GM21576 (cell line): Measurements from ENCODE around the gene PPP3CA.
"Not testable (repeated sequence)": the region's sequence is repeated elsewhere in the genome, so short reads cannot be mapped to it uniquely, and the experiment has no call there.

Experiments used
- ATAC-seq: cut with Tn5 transposase; IDR thresholded peaks from one replicate; pipeline ENCODE4 v1.9.1; 2021; ENCODE audit warnings: mild to moderate bottlenecking, moderate library complexity; ENCODE audit not compliant: unreplicated experiment

Gene PPP3CA

DNA sequence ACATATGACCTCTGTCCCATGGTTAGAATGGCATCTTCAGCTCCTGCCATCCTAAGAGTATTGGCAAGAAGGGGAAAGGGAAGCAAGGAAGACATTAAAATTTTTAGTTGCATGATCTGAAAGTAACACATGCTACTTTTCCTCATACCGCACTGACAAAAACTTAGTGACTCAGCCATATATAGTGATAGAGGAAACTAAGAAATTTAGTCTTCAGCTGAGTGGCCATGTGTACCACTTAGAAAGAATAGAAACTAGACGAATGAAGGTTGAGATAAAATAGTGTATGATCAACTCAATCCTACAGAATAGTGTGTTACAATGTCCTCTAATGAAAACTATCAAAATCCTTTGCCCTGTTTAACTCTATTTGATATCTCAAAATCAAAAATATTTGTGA lies 164.1 kb downstream of the PPP3CA start:
- no peak for ATAC-seq

DNA sequence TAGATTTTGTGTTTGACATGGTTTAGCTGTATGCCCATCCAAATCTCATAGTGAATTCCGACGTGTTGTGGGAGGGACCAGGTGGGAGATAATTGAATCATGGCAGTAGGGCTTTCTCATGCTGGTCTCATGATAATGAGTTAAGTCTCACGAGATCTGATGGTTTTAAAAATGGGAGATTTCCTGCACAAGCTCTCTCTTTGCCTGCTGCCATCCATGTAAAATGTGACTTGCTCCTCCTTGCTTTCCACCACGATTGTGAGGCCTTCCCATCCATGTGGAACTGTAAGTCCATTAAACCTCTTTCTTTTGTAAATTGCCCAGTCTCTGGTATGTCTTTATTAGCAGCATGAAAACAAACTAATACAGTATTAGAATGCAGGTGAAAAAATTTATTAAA lies 164.6 kb downstream of the PPP3CA start:
- not testable (repeated sequence) for ATAC-seq

DNA sequence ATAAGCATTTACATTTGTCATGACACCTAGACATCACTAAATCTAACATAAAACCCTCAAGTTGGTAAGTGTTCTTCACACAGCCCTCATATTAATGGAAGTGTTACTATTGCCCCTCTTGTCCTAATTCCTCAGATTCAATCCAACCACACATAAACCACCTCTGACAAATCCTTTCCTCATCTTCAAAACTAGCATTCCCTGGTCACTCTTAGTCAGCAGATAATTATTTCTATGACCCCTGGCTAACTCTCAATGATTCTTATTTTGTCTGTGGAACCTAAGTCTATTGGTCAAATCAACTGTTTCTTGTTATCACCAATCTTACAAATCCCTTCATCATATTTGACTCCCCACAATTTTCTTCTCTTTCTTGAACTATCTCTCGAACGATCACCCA lies 168.6 kb downstream of the PPP3CA start:
- ATAC-seq: no peak

- no peak for ATAC-seq
These were observed 170.2 kb downstream of the PPP3CA start for GRCh38 chr4:101177154-101177553.

DNA sequence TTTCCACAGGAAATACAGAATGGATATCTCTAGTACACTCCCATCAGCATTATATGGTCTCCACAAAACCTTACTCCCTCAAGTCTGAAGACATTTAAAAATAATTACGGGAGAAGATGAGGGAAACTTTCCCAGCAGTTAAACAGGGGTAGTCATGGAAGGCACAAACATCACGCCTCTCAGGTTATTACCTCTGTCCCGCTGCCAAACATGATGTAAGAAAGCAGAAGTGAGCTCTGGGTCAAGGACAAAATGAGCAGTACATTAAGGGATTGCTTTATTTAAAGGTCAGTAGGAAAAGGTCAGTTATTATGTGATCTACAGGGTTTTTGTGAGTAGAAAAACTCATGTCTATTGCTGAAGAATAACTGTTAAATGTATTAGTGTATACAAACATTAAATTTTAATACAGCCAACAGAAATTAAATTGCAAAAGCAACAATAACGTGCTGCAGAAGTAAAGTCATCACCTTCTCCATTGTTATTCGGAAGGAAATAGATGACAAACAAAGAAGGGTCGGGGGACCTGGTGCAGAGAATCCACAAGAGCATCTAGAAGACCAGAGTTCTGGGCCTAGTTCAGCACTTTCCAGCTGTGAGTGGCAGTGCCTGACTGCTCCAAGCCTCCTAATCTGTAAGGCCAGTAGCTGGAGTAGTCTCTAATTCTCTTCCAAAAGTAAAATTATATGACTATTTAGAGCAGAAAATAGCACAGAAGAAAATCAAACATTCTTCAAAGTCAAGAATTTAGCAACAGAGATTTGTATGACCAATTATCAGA lies 171.2 kb downstream of the PPP3CA start:
- ATAC-seq: no peak

- no peak for ATAC-seq
These were observed 172.5 kb downstream of the PPP3CA start for GRCh38 chr4:101174679-101175345.

DNA sequence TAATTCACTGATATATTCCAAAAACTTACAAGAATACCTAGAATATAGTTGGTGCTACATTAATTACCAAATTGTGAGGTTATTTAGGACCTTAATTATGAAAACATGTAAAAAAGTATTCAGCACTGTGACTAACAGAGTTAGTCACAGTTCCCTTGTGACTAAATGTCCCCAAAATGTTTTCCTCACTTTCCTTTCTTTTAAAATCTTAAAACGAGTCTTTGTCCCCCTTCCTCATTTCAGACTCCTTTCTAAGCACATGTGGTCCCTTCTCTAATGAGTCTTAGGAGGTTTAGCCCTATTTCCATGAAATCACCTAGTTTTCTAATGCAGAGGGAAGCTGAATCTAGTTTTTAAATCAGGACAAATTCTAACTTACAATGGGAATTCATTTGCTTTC lies 175.0 kb downstream of the PPP3CA start:
- ATAC-seq: no peak

DNA sequence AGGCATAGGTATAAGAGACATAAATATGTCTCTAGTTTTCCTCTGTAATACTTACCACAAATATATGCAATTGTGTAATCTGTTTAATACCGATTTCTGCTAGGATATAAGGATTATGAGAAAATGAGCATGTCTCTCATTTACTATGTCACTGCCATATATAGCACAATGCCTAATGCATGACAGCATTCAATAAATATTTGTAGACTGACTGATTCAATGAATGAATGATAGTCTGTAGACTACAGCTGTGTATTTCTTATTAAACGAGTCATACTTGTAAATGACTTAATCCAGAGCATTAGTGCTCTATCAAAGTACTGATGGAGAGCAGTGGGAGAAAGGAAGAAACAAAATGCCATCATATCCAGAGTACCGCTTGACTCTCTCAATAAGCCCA lies 175.6 kb downstream of the PPP3CA start:
- ATAC-seq: no peak

DNA sequence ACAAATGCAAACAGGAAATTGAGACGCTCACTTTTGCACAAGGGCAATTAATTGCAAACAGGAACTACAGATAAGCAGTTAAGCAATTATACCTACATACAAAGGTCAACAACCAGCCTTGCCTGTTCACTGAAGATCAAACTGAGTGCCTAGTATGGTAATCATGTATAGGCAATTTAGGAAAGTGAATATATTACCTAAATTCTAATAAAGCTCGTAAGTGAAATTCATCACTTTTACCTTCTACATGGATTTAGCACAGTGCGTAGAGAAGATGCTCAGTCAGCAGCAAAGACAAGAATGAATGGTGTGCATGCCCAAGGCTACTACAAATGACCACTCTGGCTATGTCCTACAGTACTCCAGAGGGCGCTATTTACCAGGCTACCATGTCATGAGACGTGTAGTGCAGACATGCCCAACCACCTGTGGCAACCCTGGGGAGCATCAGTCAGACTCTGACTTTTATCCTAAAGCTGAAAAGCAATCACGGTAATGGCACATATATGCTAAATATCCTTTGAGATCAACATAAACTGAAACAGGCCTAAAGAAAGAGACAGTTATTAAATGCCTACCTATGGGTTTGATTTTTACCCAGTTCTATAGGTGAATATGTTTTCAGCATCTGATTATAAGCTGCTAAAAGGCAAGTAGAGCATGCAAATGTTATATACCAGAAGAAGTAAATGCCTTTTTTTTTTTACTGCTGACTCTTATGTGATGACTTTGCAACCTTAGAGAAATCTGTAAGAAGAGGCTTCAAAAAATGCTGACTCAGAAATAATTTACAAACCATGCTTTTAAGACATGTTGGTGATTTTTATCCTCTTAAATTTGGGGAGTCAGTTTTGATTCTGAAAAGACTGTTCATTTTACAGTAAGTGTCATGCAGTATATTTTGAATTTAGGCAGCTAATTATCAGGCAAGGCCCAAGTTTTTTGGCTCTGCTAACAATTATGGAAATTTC lies 178.0 kb downstream of the PPP3CA start:
- ATAC-seq: peak; percentile 100

DNA sequence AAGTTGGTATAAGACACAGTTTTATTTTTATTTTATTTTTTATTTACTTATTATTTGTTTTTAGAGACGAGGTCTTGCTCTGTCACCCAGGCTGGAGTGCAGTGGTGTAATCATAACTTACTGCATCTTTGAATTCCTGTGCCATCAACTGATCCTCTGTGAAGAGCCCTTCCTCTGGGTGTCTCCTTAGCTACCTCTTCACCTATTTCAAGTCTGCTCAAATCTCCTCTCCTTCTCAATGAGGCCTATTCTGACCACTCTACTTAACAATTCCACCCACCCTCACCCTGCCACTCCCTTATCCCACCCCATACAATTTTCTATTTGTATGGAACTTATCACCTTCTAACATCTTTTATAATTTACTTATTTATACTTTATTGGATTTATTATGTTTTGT lies 183.4 kb downstream of the PPP3CA start:
- ATAC-seq: no peak

DNA sequence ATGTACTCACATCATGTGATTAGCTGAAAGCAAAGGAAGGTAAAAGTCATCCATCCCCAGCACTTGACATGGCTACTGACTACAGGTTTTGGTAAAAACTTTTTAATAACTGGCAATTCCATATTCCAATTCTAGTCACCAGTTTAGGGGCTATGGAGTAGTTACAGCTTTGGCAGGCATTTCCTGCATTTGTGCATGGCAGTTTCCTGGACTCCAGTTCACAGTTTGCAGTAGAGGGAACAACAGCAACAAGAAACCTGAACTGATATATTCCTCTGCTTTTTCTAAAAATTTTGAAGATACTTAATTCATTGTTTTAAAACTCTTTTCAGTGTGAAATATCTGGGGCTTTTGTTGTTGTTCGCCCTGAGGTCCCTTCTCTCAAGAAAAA lies 184.3 kb downstream of the PPP3CA start:
- no peak for ATAC-seq

GRCh38 chr4:101160792-101161592 lies 186.3 kb downstream of the PPP3CA start:
- no peak for ATAC-seq

GRCh38 chr4:101158507-101158906 lies 188.8 kb downstream of the PPP3CA start:
- no peak for ATAC-seq

- no peak for ATAC-seq
These were observed 189.2 kb downstream of the PPP3CA start for GRCh38 chr4:101158134-101158482.

GRCh38 chr4:101157415-101158133 lies 189.8 kb downstream of the PPP3CA start:
- no peak for ATAC-seq

GRCh38 chr4:101156619-101157310 lies 190.6 kb downstream of the PPP3CA start:
- no peak for ATAC-seq

- ATAC-seq: no peak
These were observed 191.4 kb downstream of the PPP3CA start for GRCh38 chr4:101155945-101156344.

DNA sequence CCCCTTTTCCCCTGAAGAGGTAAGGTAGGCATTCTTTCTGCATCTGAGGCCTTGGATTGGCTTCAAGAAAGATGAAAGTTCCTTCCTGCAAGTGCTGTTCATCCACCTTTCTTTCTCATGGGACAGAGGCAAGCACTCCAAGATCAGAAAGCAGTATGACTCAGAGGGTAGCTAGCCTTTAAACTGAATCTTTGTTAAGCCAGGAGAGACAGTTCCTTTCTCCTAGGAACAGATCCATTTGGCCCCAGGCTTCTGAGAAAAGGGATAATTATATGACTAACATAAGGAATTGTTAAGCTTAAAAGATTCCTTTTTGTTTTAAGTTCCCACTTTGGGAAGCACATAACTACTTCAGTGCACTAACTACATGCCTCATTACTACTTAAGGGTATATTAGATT lies 192.0 kb downstream of the PPP3CA start:
- ATAC-seq: no peak

DNA sequence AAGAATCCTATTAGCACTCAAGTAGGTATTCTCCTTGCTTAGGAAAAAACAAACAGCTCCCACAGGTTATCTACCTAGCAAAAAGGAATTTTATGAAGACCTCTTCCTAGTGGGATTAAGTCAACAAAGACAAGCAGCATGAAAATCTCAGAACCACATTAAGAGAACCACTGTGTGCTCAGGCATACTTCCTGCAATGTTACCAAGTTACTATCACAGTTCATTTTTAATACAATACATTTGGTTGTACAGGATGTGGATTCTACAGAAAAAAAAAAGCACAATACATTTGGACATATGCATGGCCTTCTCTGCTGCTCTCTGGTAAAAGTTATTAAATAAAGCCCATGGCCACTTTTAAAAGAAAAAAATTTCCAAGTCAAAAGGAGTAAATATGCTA lies 193.7 kb downstream of the PPP3CA start:
- no peak for ATAC-seq
